GM12878 (cell line): ENCODE results near the gene NCAM2. TPM values are rescaled to one million over a fixed set of nuclear protein-coding genes. Genes with fewer than 3 reads are reported as not detected.

Experiments used
- ATAC-seq: fragments of 200-7000 bp; cut with Tn5 transposase; 3 replicates; pipeline ENCODE4 v1.9.1; 2020; ENCODE audit warnings: mild to moderate bottlenecking, moderate library complexity
- BruUV-seq: library from RNA; stranded (reverse); fragments of 400-500 nt; replicated peaks from 2 replicates; lab custom pipeline; 2021; lab: Mats Ljungman, UMichigan
- CTCF ChIA-PET: fragments of 300-600 bp; sonication (Branson Sonifier 250); formaldehyde crosslinking; extraction: SDS; loops from one replicate; lab custom pipeline; 2021; ENCODE audit warnings: inconsistent platforms; lab: Yijun Ruan, JAX
- POLR2A ChIA-PET: fragments of 350-600 bp; formaldehyde crosslinking; extraction: SDS; loops from one replicate; lab custom pipeline; 2021; ENCODE audit warnings: inconsistent platforms; lab: Charles Lee
- RAD21 ChIA-PET: fragments of 300-600 bp; sonication (Branson Sonifier 250); formaldehyde crosslinking; loops from one replicate; lab custom pipeline; 2023; ENCODE audit warnings: antibody characterized with exemption; ENCODE audit not compliant: unreplicated experiment; lab: Charles Lee
- SMC1A ChIA-PET: fragments of 300-600 bp; sonication (Branson Sonifier 250); formaldehyde crosslinking; loops from one replicate; lab custom pipeline; 2023; ENCODE audit not compliant: unreplicated experiment, uncharacterized antibody; lab: Charles Lee
- DNase-seq: peaks from one replicate; pipeline ENCODE4 v3.0.0-alpha.2; 2011; ENCODE audit warnings: low read depth, low spot score
- FAIRE-seq: peaks from 3 replicates; lab custom pipeline; 2011; peaks lifted over from hg19 to GRCh38; lab: Jason Lieb, UNC
- H2AFZ ChIP-seq: 2 replicates; pipeline ENCODE4 v1.6.0; 2011; ENCODE audit warnings: low read depth, low read length, control low read depth; ENCODE audit not compliant: control insufficient read depth
- H3K27ac ChIP-seq: 2 replicates; pipeline ENCODE4 v1.5.1; 2011; ENCODE audit warnings: control low read depth; ENCODE audit not compliant: control insufficient read depth, insufficient read depth
- H3K27me3 ChIP-seq, 2 experiments: replicated peaks in 1 of 2; 2 replicates each; pipeline versions ENCODE4 v1.6.0 to v1.6.1; 2011; ENCODE audit warnings: low read length in 1 of 2; ENCODE audit not compliant: control insufficient read depth in 2 of 2, insufficient read depth in 2 of 2
- H3K36me3 ChIP-seq, 2 experiments: 2 replicates each; pipeline ENCODE4 v1.5.1; 2011; ENCODE audit warnings: low read length in 1 of 2; ENCODE audit not compliant: control insufficient read depth in 2 of 2, insufficient read depth in 2 of 2
- H3K4me1 ChIP-seq: 2 replicates; pipeline ENCODE4 v1.6.1; 2011; ENCODE audit warnings: mild to moderate bottlenecking, low read length, moderate library complexity, mixed read lengths; ENCODE audit not compliant: control insufficient read depth, insufficient read depth
- H3K4me2 ChIP-seq: 2 replicates; pipeline ENCODE4 v1.6.0; 2011; ENCODE audit warnings: control low read depth; ENCODE audit not compliant: control insufficient read depth, insufficient read depth
- H3K4me3 ChIP-seq: fragments of 200-600 bp; sonication (generic); 2 replicates; pipeline ENCODE4 v1.5.1; 2016
- H3K79me2 ChIP-seq: 2 replicates; pipeline ENCODE4 v1.6.0; 2011; ENCODE audit warnings: low read length; ENCODE audit not compliant: control insufficient read depth, insufficient read depth
- H3K9ac ChIP-seq: 2 replicates; pipeline ENCODE4 v1.8.0; 2011; ENCODE audit warnings: low read length, control low read depth, mixed read lengths; ENCODE audit not compliant: control insufficient read depth, insufficient read depth
- H3K9me3 ChIP-seq: replicated peaks from 3 replicates; pipeline ENCODE4 v1.5.1; 2011; ENCODE audit warnings: mild to moderate bottlenecking, low read length; ENCODE audit not compliant: control insufficient read depth, insufficient read depth
- H4K20me1 ChIP-seq: 2 replicates; pipeline ENCODE4 v1.6.0; 2011; ENCODE audit not compliant: control insufficient read depth, insufficient read depth
- BCL11A ChIP-seq: IDR thresholded peaks from 2 replicates; pipeline ENCODE4 v1.6.1; 2011; ENCODE audit warnings: low read depth, low read length
- POU2F2 ChIP-seq: IDR thresholded peaks from 3 replicates; pipeline ENCODE4 v1.6.1; 2011; ENCODE audit warnings: low read depth, mild to moderate bottlenecking, low read length, borderline replicate concordance
- RB1 ChIP-seq: fragments of 450-650 bp; formaldehyde crosslinking; IDR thresholded peaks from 2 replicates; pipeline ENCODE4 v1.6.1; 2017; ENCODE audit warnings: mild to moderate bottlenecking, borderline replicate concordance
- RELA ChIP-seq: fragments of 450-650 bp; IDR thresholded peaks from 2 replicates; pipeline ENCODE4 v1.8.0; 2014; ENCODE audit warnings: borderline replicate concordance; ENCODE audit not compliant: partially characterized antibody
- YBX1 ChIP-seq: fragments of 450-650 bp; IDR thresholded peaks from 2 replicates; pipeline ENCODE4 v1.6.1; 2016; ENCODE audit warnings: antibody characterized with exemption
- WGBS: methylation state at CpG from one replicate; pipeline ENCODE4 v1.1.6; 2016; ENCODE audit warnings: low lambda C conversion rate; ENCODE audit not compliant: insufficient replicate concordance, insufficient coverage; ENCODE audit errors: missing lambda C conversion rate; 5-methylcytosine and 5-hydroxymethylcytosine counted together
- in situ Hi-C: fragments of 300-500 bp; cut with MboI; formaldehyde crosslinking; loops from 9 replicates; pipeline ENCODE4 v1.14.3; 2018; ENCODE audit warnings: mixed read lengths
- intact Hi-C: fragments of 100-400 bp; cut with micrococcal nuclease; formaldehyde crosslinking; loops from one replicate; pipeline ENCODE4 v1.14.2; 2022; ENCODE audit not compliant: unreplicated experiment
- polyA plus RNA-seq, 11 experiments: library from polyadenylated mRNA; depleted of rRNA in 4 of 11; unstranded in 6 of 11; stranded (reverse) in 5 of 11; fragments of >200 nt; fragmentation: Nextera tagmentation in 4 of 11; fragmentation: Illumina TruSeq in 1 of 11; extraction: Ambion mirVana in 4 of 11; extraction: Trizol in 1 of 11; gene quantifications; 1 replicate in 1 of 11; 2 replicates in 10 of 11; pipeline versions ENCODE4 v1.2.1 to v1.2.3, GENCODE V29; 2011 to 2016; ENCODE audit warnings: inconsistent platforms in 2 of 11, missing spikeins in 2 of 11, low read depth in 1 of 11
- total RNA-seq, 4 experiments: library from RNA; depleted of rRNA in 3 of 4; stranded (reverse); fragments of >200 nt in 3 of 4; fragmentation: Illumina TruSeq in 1 of 4; extraction: Trizol in 1 of 4; gene quantifications; 2 replicates each; pipeline versions ENCODE4 v1.2.1 to v1.2.3, GENCODE V29; 2013 to 2021
- TF ChIP-seq, protein P1 (sequence below): fragments of 450-650 bp; formaldehyde crosslinking; IDR thresholded peaks from 2 replicates; pipeline ENCODE4 v1.4.0; 2020; ENCODE audit warnings: mild to moderate bottlenecking, moderate library complexity

Gene NCAM2
- total and polyA plus RNA-seq, 10 of the 15 experiments (the other 5 are each of a cell fraction or from before 2014, with no cell fraction given): 0.23 to 0.27 TPM; not detected in 8

DNA sequence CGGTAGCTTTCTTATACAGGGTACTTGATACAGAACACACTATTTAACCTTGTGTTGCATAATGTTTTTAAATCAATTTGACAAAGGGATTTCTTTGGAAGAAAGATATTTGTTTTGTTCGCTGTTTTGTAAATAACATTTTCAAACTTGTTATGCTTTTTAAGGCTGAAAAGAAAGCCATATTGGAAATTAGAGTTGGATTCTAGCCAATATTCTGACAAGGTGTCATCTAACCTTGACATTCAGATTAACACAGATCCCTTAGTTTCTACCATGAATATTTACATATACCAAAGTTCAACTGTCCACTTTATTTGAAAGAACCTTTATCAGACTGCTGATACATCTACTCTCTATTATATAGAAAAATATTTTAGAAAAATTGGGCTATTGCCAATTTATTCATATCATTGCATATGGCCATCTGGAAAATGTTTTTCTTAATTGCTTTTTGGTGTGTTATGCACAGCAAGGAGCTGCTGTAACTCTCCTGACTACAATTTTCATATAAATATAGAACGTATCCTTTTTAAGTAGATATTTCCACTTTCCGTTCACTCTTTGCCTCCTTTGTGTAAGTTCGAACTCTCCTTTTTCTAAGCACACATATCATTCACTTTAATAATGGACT, 206.3 kb downstream of the NCAM2 start:
- no TSS peak for BruUV-seq
- no peak for ATAC-seq
- Histone ChIP-seq H3K27ac (no peak overlapping the region), H3K9ac (no peak overlapping the region), H3K27me3 (no peaks in the 10 kb centered on the region), H3K36me3 (no peaks in the 10 kb centered on the region), H3K9me3 (no peaks in the 10 kb centered on the region), H2AFZ (no peak overlapping the region), H3K4me3 (no peak overlapping the region), H3K4me1 (no peaks in the 10 kb centered on the region), H3K79me2 (no peaks in the 10 kb centered on the region), H4K20me1 (no peaks in the 10 kb centered on the region), H3K4me2 (no peak overlapping the region)
- TF ChIP-seq POU2F2 (no peak), YBX1 (no peak), RB1 (no peak), RELA (no peak), BCL11A (no peak)
- TF ChIP-seq, protein P1, sequence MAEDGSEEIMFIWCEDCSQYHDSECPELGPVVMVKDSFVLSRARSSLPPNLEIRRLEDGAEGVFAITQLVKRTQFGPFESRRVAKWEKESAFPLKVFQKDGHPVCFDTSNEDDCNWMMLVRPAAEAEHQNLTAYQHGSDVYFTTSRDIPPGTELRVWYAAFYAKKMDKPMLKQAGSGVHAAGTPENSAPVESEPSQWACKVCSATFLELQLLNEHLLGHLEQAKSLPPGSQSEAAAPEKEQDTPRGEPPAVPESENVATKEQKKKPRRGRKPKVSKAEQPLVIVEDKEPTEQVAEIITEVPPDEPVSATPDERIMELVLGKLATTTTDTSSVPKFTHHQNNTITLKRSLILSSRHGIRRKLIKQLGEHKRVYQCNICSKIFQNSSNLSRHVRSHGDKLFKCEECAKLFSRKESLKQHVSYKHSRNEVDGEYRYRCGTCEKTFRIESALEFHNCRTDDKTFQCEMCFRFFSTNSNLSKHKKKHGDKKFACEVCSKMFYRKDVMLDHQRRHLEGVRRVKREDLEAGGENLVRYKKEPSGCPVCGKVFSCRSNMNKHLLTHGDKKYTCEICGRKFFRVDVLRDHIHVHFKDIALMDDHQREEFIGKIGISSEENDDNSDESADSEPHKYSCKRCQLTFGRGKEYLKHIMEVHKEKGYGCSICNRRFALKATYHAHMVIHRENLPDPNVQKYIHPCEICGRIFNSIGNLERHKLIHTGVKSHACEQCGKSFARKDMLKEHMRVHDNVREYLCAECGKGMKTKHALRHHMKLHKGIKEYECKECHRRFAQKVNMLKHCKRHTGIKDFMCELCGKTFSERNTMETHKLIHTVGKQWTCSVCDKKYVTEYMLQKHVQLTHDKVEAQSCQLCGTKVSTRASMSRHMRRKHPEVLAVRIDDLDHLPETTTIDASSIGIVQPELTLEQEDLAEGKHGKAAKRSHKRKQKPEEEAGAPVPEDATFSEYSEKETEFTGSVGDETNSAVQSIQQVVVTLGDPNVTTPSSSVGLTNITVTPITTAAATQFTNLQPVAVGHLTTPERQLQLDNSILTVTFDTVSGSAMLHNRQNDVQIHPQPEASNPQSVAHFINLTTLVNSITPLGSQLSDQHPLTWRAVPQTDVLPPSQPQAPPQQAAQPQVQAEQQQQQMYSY: no peak
- intact Hi-C loops (no loop called here), in situ Hi-C loops (no loop called here)
- no peak for DNase-seq
- WGBS: 47% methylated on average over 5 of the region's 5 CpGs
- SMC1A ChIA-PET: no interaction called here
- RAD21 ChIA-PET: no interaction called here
- CTCF ChIA-PET: no interaction called here
- no peak for FAIRE-seq
- POLR2A ChIA-PET: no interaction called here
